Spleen (tissue), 7 donors: ENCODE measurements around the gene EIF5A2.

ENCODE experiments used
- POLR2A ChIP-seq, 3 donors: fragments of 450-650 bp; IDR thresholded peaks; one replicate each; pipeline ENCODE4 v1.5.1; 2017; ENCODE audit warnings: antibody characterized with exemption in 3 of 3, mild to moderate bottlenecking in 1 of 3
- POLR2AphosphoS5 ChIP-seq, 3 donors: sonication (generic); formaldehyde crosslinking; IDR thresholded peaks; one replicate each; pipeline ENCODE4 v1.5.1; 2017; ENCODE audit warnings: antibody characterized with exemption in 3 of 3
- TF ChIP-seq, protein P1 (sequence below), 11 experiments: fragments of 200-600 bp in 7 of 11; fragments of 450-650 bp in 4 of 11; sonication (generic) in 4 of 11; IDR thresholded peaks in 8 of 11; conservative IDR thresholded peaks in 3 of 11; 1 replicate in 7 of 11; 2 replicates in 4 of 11; pipeline versions ENCODE4 v1.4.0 to v1.8.0; 2016 to 2021; ENCODE audit warnings: antibody characterized with exemption in 11 of 11, inconsistent platforms in 4 of 11, mild to moderate bottlenecking in 1 of 11
- donor health status: DM: no; HTN: no; CAD: no; lungs with moderate emphysema.
- donor health status: DM: no; HTN: no; CAD: no.
- donor health status: DM: no; HTN: no; CAD: no.

DNA sequence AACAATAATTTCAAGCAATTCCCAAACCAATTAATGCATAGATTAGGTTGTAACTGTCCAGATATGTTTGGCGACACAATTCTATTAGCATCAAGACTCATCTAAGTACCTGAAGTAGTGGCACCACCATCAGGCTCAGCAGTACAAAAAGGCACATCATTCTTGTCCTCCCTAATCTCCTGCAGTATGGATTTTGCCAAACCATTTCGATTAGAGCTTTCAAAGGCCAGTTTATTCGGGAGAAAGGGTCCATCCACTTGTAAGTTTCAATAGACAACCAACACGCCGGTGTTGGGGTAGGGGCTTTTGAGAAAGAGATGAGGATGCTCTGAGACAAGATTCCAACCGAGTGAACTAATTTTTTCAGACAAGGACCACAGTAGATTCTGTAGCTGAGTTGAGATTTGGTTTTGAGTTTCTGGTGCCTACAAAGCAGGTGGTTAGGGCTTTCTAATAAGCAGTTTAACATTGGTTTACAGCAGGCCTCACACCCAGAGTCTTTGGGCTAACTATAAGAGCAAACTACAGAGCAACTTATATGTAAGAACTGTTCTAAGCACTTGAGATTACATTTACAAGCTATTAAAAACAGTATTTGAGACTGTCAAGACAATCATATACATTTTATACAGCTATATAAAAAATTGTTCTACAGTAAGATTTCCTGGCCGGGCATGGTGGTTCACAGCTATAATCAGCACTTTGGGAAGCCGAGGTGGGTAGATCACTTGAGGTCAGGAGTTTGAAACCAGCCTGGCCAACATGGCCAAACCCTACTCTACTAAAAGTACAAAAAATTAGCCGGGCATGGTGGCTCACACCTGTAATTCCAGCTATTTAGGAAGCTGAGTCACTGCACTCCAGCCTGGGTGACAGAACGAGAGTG lies 43.0 kb downstream of the EIF5A2 start:
- TF ChIP-seq, protein P1, sequence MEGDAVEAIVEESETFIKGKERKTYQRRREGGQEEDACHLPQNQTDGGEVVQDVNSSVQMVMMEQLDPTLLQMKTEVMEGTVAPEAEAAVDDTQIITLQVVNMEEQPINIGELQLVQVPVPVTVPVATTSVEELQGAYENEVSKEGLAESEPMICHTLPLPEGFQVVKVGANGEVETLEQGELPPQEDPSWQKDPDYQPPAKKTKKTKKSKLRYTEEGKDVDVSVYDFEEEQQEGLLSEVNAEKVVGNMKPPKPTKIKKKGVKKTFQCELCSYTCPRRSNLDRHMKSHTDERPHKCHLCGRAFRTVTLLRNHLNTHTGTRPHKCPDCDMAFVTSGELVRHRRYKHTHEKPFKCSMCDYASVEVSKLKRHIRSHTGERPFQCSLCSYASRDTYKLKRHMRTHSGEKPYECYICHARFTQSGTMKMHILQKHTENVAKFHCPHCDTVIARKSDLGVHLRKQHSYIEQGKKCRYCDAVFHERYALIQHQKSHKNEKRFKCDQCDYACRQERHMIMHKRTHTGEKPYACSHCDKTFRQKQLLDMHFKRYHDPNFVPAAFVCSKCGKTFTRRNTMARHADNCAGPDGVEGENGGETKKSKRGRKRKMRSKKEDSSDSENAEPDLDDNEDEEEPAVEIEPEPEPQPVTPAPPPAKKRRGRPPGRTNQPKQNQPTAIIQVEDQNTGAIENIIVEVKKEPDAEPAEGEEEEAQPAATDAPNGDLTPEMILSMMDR (IDR thresholded peaks at IDR 0.05 in 8 of 11, conservative IDR thresholded peaks at IDR 0.05 in 3 of 11) = no peak
- TF ChIP-seq POLR2A (IDR thresholded peaks at IDR 0.05) (no peak), POLR2AphosphoS5 (IDR thresholded peaks at IDR 0.05) (no peak)
